ENCODE results near the gene GRIFIN.

DNA sequence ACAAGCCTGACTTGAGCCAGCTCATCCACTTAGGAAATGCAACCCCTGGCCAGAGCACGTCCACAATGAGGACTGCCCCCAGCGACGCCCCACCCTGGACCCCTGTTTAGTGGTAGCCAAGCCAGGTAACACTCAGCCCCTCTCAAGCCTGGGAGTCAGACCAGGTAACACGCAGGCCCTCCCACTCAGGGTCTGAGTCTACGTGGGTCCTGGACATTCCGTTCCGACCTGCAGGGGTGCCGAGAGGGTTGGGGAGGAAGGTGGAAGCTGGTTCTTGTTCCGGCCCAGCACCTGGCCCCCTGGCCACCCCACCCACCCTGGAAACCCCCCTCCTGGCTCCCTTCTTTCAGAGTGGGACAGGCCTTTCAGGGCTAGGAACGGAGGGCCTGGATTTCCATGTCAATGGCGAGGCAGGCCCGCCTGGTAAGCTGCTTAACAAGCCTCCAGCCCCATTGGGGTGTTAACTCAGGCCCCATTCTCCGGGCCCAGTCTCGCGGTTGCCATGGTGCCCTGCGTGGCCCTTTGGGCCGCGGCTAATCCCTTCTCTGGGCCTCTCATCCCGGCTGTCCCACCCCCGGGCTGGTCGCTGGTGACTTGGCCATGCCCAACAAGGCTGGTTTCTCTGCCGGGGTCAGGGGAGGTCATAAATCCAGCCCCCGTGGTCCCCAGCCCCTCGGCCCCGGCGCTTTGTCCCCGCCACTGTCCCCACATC is 23.7 kb upstream of the GRIFIN start:
- TF ChIP-seq, protein P1, sequence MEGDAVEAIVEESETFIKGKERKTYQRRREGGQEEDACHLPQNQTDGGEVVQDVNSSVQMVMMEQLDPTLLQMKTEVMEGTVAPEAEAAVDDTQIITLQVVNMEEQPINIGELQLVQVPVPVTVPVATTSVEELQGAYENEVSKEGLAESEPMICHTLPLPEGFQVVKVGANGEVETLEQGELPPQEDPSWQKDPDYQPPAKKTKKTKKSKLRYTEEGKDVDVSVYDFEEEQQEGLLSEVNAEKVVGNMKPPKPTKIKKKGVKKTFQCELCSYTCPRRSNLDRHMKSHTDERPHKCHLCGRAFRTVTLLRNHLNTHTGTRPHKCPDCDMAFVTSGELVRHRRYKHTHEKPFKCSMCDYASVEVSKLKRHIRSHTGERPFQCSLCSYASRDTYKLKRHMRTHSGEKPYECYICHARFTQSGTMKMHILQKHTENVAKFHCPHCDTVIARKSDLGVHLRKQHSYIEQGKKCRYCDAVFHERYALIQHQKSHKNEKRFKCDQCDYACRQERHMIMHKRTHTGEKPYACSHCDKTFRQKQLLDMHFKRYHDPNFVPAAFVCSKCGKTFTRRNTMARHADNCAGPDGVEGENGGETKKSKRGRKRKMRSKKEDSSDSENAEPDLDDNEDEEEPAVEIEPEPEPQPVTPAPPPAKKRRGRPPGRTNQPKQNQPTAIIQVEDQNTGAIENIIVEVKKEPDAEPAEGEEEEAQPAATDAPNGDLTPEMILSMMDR (IDR thresholded peaks at IDR 0.05; ENCODE audit: insufficient read depth, low read depth, low read length), result no peak
- no peak for TF ChIP-seq EZH2 (IDR thresholded peaks at IDR 0.05; ENCODE audit: insufficient read depth, low read length)

Measured in astrocyte (in vitro differentiated cells and primary cell).